Activated effector memory CD4-positive, alpha-beta T cell treated with anti-CD3 and anti-CD28 coated beads, Interleukin-2, amount 50 U/mL, for 16 hours (primary cell): ENCODE measurements around the gene ADARB2.
"Not testable (repeated sequence)": the region's sequence is repeated elsewhere in the genome, so short reads cannot be mapped to it uniquely, and the experiment has no call there.

Experiments
- DNase-seq: peaks from one replicate; pipeline ENCODE4 v3.0.0-alpha.2; 2020

ADARB2 gene

DNA sequence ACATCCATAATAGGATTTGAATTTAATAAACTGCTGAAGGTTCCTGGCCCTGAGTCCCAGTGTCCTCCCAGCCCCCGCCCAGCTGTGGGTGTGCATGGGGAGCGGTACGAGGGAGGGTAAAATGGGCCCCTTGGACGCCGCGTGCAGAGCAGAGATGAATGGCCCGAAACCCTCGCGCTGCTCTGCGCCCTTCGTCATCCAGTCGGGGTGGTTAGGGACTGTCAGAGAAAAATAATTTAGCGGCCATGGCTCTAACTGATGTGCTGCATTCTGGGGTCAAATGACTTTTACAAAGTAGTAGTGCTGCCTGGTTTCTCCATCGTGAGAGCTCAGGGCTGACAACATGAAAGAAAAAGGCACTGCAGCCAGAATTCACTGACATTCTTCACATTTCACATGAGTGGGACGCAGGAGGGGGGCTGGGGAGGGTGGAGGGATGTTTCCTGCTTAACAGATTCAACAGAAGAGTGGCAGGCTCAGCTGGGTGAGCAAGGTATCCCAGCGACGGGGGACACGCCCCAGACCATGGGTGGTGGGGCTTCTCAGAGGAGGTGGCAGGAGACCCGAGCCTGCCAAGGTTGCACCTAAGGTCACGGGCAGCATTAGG is 376.7 kb downstream of the ADARB2 start:
- no peak for DNase-seq

DNA sequence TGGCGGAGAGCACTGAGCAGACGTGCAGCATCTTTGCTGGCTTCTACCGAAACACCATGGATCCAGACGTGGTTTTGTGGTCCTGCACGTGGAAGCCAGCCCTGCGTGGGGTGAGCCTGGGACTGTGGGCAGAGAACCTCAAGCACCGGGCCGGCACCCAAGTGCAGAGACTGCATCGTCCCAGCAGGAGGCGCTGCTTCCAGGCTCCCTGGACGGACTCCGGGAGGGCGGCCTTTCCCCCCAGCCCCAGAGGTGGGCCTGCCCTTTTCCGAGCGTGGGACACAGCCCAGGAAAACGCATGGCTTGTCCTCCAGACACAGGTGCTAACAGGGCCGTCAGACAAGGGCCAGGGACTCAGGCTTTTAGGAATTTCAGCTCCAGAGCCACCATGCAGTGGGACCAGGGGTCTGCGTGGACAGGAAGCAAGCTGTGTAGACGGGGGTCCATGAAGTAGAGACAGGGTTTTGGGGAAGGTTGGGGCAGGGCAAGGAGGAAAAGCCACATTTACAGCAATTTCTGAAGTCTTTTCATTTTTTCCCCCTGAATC is 377.2 kb downstream of the ADARB2 start:
- DNase-seq, result no peak

DNA sequence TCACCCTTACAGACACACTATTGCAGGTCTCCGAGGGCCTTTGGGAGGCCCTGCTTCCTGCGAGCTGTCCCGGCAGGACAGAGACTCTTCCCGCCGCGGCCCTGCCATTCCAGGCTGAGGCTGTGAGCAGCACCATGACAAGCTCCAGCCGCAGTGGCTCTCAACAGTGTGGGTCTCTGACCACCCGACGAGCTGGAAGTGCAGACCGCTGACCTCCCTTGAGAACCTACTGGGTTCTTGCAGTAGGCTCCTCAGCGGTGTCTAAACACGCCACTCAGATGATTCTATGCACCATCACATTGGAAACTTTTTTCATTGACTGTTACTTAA is 377.7 kb downstream of the ADARB2 start:
- DNase-seq, result no peak

DNA sequence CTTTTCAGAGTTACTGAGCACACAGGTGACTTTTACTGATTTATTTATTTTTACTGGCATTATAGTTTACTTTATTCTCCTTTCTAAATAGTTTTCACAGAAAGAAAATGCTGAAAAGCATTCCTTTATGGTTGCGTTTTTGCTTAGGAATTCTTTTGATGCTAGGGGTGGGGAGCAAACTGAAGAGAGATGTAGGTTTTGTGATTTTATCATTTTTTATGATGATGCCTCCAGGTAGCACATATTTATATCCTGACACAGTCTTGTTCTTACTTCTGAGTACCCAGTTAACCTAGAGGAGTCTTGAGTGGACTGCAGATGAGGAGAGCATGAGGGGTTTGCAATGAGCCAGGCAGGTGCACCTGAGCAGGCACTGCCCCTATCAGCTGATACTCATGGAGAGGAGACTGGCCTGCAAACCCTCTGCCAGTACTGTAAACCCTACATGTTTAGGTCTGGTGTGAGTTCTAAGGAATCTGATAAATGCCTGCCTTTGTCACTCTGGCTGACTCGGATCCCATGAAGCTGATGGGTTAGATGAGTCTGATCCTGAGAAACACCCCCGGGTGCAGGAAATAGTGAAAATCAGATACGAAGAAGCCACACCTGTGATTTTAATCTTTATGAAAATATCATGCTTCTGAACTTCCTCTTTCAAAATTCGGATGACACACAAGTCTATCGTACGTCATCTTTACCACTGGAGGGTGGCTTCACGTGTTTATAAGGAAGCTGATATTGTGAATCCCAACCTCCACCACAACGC is 378.3 kb downstream of the ADARB2 start:
- DNase-seq, result no peak

DNA sequence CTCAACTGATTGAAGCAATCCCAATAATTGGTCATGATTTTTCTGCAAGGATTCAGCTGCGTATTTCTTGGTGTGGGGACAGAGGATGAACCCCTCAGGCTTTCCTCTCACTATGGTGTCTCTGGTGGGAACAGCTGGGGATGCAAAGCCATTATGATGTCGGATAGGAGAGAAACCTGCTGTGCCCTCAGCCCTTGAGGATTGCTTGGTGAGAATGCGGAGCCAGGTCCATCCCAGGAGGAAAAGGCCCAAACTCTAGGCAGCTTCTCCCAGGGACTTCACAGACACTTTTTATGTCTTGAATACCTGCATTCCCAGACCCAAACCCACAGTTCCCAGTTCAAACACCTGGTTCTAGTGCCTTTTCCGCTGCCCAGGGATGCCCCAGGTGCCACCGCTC is 379.2 kb downstream of the ADARB2 start:
- no peak for DNase-seq

DNA sequence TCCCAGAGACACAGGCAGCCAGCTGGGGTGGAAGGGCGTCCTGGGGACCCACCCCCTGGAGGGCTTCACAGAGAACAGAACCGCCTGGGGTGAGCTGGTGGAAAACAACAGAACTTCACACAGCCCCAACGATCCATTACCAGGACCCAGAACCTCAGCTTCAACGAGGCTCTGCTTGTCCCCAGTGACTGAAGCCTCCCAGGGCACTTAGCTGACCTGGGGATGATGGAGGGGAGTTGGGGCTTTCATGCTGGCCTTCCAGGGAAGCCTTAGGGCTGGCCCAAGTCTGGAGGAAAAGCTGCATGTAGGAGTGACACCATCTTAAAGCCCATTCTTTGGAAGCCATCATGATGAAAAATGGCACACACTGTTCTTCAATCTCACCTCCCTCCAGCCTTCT is 381.0 kb downstream of the ADARB2 start:
- no peak for DNase-seq

DNA sequence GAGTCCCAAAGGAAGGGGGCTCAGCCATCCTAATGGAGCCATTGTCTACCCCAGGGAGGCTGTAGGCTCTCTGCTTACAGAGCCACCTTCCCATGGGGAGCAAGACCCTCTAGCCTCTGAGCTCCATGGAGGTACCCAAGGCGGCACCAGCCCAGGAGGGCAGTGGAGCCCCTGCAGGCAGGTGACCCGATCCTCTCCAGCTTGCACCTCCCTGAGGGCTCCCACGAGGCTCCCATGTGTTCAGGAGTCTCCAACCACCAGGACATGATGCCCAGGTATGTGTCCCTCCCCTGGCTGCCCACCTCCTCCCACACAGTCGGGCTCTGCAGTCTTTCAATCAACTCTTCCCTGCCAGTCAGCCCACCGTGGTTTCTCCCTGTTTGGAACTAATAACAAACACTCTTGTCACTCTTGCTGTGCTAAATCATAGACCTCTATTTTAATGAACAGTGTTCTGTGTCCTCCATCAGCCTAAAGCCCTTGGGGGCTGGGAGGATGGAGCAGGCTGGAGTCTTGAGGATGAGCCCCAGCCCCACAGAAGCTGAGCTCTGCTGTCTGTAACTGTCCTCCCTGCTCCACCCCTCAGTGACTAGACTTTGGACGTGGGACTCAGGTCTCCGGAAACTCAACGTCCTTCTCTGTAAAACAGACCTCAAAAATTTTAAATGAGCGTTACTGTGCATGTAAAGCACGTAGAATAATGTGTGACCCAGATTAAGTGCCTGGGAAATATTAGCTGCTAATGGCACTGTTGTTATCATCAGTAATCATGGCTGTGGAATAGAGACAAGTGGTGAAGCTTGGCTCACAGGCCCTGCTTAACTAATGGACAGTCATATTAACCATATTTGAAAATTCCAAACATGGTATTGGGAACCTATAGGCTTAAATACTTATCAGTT is 382.3 kb downstream of the ADARB2 start:
- DNase-seq, result no peak

DNA sequence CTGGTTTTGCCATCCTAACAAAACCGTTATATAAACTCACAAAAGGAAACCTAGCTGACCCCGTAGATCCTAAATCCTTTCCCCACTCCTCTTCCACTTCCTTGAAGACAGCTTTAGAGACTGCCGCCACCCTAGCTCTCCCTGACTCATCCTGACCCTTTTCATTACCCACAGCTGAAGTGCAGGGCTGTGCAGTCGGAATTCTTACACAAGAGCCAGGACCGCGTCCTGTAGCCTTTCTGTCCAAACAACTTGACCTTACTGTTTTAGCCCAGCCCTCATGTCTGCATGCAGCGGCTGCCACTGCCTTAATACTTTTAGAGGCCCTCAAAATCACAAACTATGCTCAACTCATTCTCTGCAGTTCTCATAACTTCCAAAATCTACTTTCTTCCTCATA is 385.0 kb downstream of the ADARB2 start:
- DNase-seq, result not testable (repeated sequence)

DNA sequence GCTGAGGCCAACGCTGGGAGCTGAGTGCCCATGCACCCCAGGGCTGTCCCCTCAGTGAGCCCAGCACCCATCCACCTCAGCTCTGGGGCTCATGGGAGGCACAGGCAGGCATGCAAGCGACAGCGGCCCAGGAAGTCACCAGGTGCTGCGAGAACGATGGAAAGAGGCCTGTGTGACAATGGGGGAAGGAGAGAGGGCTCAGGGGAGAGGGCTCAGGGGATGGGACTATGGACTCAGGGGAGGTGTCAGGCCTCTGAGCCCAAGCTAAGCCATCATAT is 388.6 kb downstream of the ADARB2 start:
- DNase-seq, result no peak

DNA sequence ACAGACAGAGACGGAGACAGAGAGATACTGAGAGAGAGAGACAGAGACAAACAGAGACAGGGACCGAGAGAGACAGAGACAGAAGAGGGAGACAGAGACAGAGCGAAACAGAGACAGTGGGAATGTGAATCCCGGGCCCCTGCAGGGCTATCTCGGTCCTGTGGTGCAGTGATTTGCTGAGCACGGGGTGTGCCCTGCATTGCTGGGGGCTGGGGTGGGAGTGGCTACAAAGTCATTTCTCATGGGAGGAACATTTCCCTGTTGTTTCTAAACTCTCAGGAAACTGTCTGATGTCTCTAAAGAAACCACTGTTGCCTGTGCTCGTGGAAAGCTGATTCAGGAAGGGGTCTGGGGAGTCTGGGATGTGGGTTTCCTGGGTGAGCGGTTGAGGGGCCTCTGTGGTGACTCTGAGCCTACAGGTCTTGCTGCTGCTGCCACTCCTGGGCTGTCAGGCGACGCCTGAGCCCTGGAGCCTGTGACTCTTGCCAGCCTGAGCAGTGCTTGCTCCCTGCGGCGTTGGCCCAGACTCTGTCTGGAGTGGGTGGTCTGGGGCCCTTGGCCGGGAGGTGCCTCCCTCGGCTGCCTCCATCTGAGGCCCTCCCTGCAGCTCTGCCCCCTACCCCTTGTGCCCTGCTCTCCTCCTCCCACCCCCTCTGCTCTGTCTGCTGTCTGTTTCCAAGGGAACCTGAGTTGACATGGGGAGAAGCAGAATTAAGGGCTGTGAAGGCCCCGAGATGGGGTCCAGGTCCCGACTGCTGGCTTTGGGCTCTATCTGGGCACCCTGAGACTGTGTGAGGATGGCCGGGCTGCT is 389.2 kb downstream of the ADARB2 start:
- DNase-seq, result no peak

DNA sequence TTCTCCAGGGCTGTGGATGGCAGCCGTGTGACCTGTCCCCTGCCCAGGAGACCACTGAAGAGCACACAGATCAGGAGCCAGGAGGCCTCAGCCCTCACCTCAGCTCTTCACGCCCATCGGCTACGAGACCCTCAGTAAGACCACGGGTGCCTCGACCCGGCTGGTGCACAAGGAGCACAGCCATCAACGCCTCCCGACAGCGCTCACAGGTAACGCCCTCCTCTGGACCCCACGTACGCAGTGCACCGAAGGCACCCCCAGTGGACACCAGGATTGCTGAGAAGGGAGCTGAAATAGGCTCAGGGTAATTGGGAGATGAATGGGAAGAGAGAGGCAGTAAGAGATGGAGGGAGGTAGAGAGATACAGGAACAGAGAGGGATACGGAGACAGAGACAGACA is 389.8 kb downstream of the ADARB2 start:
- no peak for DNase-seq

DNA sequence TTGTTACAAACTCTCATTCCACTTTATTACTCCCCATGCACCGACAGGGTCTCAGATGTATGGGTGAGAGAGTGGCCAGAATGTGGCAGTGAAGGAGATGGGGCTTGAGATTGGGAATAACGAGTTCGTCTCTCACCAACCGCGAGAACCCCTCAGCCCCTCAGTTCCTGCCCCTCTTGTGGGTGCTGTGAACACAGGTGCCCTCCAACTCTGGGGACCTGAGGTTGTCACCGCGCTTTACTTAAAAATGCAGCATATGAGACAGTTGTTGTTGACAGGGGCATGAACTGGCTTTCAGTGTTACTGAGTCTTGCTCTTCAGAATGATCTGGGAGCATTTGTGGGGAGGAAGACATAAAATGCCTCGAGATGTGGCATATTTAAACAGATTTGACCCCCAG is 391.1 kb downstream of the ADARB2 start:
- DNase-seq, result no peak

DNA sequence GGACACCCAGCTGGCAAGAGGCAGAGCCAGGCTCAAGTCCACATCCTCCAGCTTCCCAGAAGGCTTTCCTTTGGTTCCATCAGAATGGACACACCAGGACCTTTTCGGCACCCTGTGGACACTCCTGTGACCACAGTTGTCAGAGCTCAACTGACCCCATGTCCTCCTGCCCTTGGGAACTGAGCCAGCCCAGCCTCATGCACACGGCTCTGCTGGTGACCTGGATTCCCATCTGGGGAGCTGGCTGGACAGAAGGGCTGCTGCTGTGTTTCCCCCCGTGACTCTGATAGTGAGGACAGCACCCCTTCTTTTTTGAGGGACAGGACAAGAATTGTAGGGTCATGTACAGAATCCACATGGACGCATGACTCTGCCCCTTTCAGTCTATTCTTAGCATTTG is 392.0 kb downstream of the ADARB2 start:
- DNase-seq, result no peak

DNA sequence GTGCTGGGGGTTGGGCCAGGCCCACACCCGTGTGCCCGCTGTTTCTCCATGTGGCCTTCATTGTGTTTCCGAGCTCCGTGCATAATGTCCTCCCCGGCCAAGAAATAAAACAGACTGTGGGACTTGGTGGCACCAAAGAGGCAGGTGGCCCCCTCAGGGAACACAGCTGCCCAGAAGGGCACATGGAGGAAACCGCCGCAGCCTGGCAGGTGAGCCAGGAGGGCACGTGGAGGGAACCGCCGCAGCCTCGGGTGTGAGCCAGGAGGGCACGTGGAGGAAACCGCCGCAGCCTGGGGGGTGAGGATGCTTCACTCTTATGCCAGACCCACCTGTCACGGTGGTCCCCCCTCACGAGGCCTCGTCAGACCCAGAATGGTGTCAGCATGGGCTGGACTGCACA is 392.5 kb downstream of the ADARB2 start:
- DNase-seq, result no peak

DNA sequence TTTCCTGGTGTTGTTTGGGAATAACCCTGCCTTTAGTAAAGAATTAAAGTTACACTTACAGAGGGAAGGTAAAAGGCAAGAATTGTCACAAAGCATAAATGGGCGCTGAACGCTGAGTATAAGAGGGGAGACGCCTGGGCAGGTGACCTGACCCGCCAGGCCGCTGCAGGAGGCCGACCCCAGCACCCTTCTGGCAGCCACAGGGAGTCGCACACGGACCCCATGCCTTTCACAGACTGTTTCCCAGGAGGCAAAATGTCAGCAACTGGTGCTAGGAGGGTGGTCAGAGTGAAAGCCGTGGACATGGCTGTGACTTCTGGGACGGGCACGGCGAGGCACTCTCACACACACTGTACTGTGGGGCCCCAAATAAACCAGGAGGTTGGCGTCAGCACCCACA is 392.9 kb downstream of the ADARB2 start:
- DNase-seq, result no peak

DNA sequence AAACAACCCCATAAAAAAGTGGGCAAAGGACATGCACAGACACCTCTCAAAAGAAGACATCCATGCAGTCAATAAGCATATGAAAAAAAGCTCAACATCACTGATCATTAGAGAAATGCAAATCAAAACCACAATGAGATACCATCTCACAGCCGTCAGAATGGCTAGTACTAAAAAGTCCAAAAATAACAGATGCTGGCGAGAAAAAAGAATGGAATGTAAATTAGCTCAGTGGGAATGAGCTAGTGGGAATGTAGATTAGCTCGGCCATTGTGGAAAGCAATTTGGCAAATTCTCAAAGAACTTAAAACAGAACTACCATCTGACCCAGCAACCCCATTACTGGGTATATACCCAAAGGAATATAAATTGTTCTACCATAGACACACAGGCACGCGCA is 394.1 kb downstream of the ADARB2 start:
- no peak for DNase-seq

DNA sequence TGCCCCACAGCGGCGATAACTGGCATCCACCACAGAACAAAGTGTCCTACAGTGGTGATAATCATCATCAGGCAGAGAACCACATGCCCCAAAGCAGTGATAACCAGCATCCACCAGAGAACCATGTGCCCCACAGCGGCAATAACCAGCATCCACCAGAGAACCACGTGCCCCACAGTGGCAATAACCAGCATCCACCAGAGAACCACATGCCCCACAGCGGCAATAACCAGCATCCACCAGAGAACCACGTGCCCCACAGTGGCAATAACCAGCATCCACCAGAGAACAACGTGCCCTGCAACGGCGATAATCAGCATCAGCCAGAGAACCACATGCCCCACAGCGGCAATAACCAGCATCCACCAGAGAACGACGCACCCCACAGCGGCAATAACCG is 396.3 kb downstream of the ADARB2 start:
- DNase-seq, result not testable (repeated sequence)

DNA sequence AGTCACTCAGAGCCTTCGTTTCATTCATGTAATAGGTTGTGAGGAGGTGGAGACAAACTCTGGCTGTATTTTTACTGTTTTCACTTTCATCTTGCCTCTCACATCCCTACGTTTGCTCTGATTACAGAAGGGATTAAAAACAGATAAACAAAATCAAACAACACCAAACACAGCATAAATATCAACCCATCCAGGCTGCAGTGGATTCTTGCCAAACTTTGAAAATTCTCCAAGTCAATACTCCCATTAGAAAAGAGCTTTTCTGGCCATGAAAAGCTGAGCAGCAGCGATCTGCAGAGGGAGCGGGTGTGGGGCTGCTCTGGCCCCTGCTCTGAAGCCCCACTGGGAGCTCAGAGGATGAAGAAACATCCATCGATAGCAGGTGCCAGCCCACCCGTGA is 397.9 kb downstream of the ADARB2 start:
- no peak for DNase-seq

DNA sequence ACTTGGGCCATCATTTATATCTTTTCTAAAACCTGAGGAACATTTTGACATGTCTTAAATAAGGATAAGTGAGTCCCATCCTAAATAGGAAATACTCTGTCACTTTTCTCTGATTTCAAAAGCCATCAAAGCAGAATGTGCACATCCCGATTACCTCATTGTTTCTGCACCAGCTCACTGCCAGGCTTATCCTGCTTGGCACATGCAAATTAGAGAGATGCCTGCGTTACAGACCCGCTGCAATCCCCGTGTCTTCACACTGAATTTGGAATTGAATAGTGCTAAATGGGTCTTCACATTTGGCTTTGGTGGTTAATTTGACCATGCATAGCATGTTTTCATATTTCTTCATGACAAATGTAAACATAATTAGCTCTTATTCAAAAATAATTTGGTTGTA is 401.7 kb downstream of the ADARB2 start:
- no peak for DNase-seq

DNA sequence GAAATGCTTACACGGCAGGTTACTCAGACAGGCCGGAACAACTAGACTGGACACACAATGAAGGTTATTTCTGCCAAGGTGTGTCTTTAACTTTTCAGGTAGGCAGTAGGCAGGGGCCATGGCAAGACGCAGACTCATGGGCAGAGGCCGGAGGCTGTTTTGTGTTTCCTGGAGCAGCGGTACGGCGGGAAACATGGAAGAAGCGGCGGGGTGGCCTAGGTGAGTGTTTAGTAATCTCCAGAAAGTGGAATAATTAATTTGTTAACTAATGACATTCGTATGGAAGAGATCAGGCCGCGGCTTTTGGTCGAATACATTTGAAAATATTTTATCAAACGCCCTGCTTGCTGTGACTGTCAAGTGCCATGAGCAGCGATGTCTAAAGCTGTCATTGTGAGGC is 403.3 kb downstream of the ADARB2 start:
- DNase-seq, result no peak

DNA sequence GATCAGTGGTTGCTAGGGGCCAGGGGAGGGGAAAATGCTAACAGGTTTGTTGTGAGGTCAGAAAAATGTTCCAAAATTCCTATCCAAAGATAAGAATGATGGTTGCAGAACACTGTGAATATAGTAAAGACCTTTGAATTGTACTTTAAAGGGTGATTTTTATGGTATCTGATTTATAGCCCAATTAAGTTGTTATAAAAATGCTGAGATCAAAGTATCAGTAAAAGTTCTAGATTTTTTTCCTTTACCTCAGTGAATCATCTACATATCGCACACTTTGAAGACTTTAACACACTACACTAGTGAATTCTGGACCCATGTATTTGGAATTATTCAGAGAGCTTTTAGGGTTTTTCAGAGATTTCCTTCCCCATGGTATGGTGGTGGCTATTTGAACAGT is 405.8 kb downstream of the ADARB2 start:
- no peak for DNase-seq

DNA sequence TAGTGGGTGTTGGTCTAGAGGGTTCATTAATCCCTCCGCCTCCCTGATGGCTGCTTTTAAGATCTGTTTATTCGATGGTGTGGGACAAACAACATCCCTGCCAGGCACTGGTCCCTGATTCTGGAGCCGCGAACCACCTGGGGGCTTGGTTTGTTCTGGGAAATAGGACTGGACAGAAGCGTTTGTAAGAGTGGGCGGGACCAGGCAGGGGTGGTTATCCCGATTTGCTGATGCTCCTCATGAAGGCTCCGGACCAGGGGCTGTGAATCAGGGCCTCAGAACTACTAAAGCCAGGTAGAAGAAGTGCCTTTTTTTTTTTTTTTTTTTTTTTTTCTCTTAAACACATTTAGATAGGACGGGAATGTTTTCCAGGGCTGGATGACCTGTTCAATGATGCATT is 407.7 kb downstream of the ADARB2 start:
- DNase-seq, result no peak

DNA sequence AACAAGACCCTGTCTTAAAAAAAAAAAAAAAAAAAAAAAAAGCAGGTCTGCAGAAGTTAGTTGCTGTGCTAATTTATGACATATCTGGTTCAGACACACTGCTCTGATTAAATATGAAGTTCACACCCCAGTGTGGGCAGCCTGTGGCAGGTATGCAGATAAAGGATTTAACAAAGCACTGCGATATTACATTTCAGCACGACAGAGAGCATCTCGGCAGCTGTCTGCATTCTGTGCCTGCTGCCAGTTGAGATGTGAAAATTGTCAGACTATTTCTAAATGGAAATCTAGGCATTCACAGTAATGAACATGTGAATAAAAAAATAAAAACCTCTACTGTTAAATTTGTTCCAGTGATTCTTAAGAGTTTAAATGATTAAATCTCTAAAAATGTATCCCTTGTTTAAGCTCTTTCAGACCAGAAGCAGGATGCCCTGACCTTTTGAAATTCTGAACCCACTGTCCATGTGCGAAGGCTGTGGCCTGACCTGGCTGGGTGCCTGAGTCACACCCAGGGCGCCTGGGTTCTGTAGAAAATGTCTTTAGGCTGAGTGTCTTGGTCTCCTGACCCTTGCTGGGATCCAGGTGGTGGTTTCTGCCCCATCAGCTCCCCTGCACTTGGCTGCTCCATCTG is 408.2 kb downstream of the ADARB2 start:
- DNase-seq, result no peak
